Retina (tissue), 1 donor: ENCODE measurements around the gene BMPR1B.
A peak's percentile ranks its signal among the peaks of the same experiment; 100 is the strongest.
"Not testable (repeated sequence)": the region's sequence is repeated elsewhere in the genome, so short reads cannot be mapped to it uniquely, and the experiment has no call there.

Experiments
- DNase-seq: peaks from one replicate; pipeline ENCODE4 v3.0.0-alpha.2; 2016

Gene BMPR1B

GRCh38 chr4:95157596-95157995 lies 399.8 kb downstream of the BMPR1B start:
- DNase-seq = no peak

- no peak for DNase-seq
Measured at GRCh38 chr4:95158045-95158444, 400.3 kb downstream of the BMPR1B start.

GRCh38 chr4:95158626-95159025 lies 400.9 kb downstream of the BMPR1B start:
- no peak for DNase-seq

GRCh38 chr4:95159384-95159783 lies 401.6 kb downstream of the BMPR1B start:
- no peak for DNase-seq

GRCh38 chr4:95161781-95162469 lies 404.2 kb downstream of the BMPR1B start:
- no peak for DNase-seq

GRCh38 chr4:95162867-95163266 lies 405.1 kb downstream of the BMPR1B start:
- DNase-seq = no peak

- peak; percentile 45 for DNase-seq
Measured at GRCh38 chr4:95165926-95166524, 408.3 kb downstream of the BMPR1B start.

GRCh38 chr4:95167805-95168204 lies 410.1 kb downstream of the BMPR1B start:
- no peak for DNase-seq

- DNase-seq = no peak
Measured at GRCh38 chr4:95170176-95170575, 412.4 kb downstream of the BMPR1B start.

- not testable (repeated sequence) for DNase-seq
Measured at GRCh38 chr4:95171377-95171776, 413.6 kb downstream of the BMPR1B start.

- no peak for DNase-seq
Measured at GRCh38 chr4:95178938-95179337, 421.2 kb downstream of the BMPR1B start.

- DNase-seq = peak; percentile 36
Measured at GRCh38 chr4:95180531-95181242, 422.9 kb downstream of the BMPR1B start.

- DNase-seq = peak; percentile 78
Measured at GRCh38 chr4:95181243-95181995, 423.7 kb downstream of the BMPR1B start.

- no peak for DNase-seq
Measured at GRCh38 chr4:95181996-95182306, 424.2 kb downstream of the BMPR1B start.

- no peak for DNase-seq
Measured at GRCh38 chr4:95183656-95184408, 426.1 kb downstream of the BMPR1B start.

- DNase-seq = peak; percentile 69
Measured at GRCh38 chr4:95186666-95187065, 428.9 kb downstream of the BMPR1B start.

GRCh38 chr4:95188701-95189370 lies 431.1 kb downstream of the BMPR1B start:
- DNase-seq = no peak

GRCh38 chr4:95190751-95191436 lies 433.1 kb downstream of the BMPR1B start:
- peak; percentile 75 for DNase-seq

GRCh38 chr4:95191537-95191936 lies 433.8 kb downstream of the BMPR1B start:
- no peak for DNase-seq

GRCh38 chr4:95193391-95194224 lies 435.9 kb downstream of the BMPR1B start:
- DNase-seq = peak; percentile 50

GRCh38 chr4:95197353-95197752 lies 439.6 kb downstream of the BMPR1B start:
- DNase-seq = no peak
